GM20000 (cell line): ENCODE data around the gene TGOLN2.
"Not testable (repeated sequence)": the region's sequence is repeated elsewhere in the genome, so short reads cannot be mapped to it uniquely, and the experiment has no call there.

ENCODE experiments used
- DNase-seq: peaks from one replicate; pipeline ENCODE4 v3.0.0; 2012; ENCODE audit warnings: low spot score
- CTCF ChIP-seq: IDR thresholded peaks from 2 replicates; pipeline ENCODE4 v1.5.1; 2012; ENCODE audit warnings: mild to moderate bottlenecking, control low read depth; ENCODE audit errors: extremely low read depth, missing control alignments

TGOLN2 gene

GRCh38 chr2:85327822-85328617 is at the start of gene TGOLN2:
TGOLN2 (minus strand) TSS chr2:85327989; CDS start chr2:85327962, 27 bp downstream.
- peak; percentile 94 for DNase-seq
- no peak for TF ChIP-seq CTCF

GRCh38 chr2:85377083-85377482 is 49.3 kb upstream of the TGOLN2 start:
- TF ChIP-seq CTCF: no peak
- DNase-seq: no peak

GRCh38 chr2:85376291-85377065 is 48.7 kb upstream of the TGOLN2 start:
- no peak for TF ChIP-seq CTCF
- DNase-seq: no peak

GRCh38 chr2:85371045-85371444 is 43.3 kb upstream of the TGOLN2 start:
- no peak for DNase-seq
- no peak for TF ChIP-seq CTCF

GRCh38 chr2:85369500-85369899 is 41.7 kb upstream of the TGOLN2 start:
- no peak for TF ChIP-seq CTCF
- no peak for DNase-seq

- no peak for TF ChIP-seq CTCF
- DNase-seq: no peak
These were observed 41.1 kb upstream of the TGOLN2 start for GRCh38 chr2:85368921-85369320.

GRCh38 chr2:85367180-85367579 is 39.4 kb upstream of the TGOLN2 start:
- TF ChIP-seq CTCF: no peak
- no peak for DNase-seq

GRCh38 chr2:85362653-85363387 is 35.0 kb upstream of the TGOLN2 start:
- DNase-seq: not testable (repeated sequence)
